Neural progenitor cell (in vitro differentiated cells): Measurements from ENCODE around the gene OLFML2A.

ENCODE experiments used
- EZH2phosphoT487 ChIP-seq: fragments of 200-600 bp; sonication (generic); IDR thresholded peaks from 2 replicates; pipeline ENCODE4 v1.6.1; 2017; ENCODE audit warnings: antibody characterized with exemption
- TF ChIP-seq, protein P1 (sequence below): fragments of 200-600 bp; sonication (generic); IDR thresholded peaks from 2 replicates; pipeline ENCODE4 v1.5.1; 2017; ENCODE audit warnings: antibody characterized with exemption, mild to moderate bottlenecking

DNA sequence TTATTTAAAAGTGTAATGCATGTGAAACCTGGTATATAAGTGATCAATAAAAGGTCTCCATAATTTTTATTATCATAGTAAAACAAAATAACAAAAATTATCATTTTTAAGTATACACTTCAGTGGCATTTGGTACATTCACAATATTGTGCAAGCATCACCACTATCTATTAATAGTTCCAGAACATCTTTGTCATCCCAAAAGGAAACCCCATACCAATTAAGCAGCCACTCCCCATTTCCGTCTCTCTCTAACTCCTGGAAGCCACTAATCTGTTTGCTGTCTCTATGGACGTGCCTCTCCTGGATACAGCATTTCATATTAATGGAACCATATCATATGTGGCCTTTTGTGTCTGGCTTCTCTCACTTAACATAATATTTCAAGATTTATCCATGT, 7.6 kb downstream of the OLFML2A start:
- TF ChIP-seq, protein P1, sequence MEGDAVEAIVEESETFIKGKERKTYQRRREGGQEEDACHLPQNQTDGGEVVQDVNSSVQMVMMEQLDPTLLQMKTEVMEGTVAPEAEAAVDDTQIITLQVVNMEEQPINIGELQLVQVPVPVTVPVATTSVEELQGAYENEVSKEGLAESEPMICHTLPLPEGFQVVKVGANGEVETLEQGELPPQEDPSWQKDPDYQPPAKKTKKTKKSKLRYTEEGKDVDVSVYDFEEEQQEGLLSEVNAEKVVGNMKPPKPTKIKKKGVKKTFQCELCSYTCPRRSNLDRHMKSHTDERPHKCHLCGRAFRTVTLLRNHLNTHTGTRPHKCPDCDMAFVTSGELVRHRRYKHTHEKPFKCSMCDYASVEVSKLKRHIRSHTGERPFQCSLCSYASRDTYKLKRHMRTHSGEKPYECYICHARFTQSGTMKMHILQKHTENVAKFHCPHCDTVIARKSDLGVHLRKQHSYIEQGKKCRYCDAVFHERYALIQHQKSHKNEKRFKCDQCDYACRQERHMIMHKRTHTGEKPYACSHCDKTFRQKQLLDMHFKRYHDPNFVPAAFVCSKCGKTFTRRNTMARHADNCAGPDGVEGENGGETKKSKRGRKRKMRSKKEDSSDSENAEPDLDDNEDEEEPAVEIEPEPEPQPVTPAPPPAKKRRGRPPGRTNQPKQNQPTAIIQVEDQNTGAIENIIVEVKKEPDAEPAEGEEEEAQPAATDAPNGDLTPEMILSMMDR: no peak
- TF ChIP-seq EZH2phosphoT487: no peak
